COLO829 (cell line): ENCODE data around the gene IRAK2.

ENCODE experiments used
- DNase-seq: peaks from one replicate; pipeline ENCODE4 v3.0.0; 2012; ENCODE audit warnings: low spot score

IRAK2 gene

GRCh38 chr3:10189557-10190354, 25.0 kb downstream of the IRAK2 start:
- peak; percentile 35 for DNase-seq

GRCh38 chr3:10192953-10193691, 28.4 kb downstream of the IRAK2 start:
- DNase-seq: no peak

GRCh38 chr3:10193692-10194327, 29.1 kb downstream of the IRAK2 start:
- no peak for DNase-seq

GRCh38 chr3:10194328-10195071, 29.8 kb downstream of the IRAK2 start:
- no peak for DNase-seq

- no peak for DNase-seq
Measured at GRCh38 chr3:10195366-10196089, 30.8 kb downstream of the IRAK2 start.

GRCh38 chr3:10196389-10197052, 31.8 kb downstream of the IRAK2 start:
- DNase-seq: no peak

- DNase-seq: no peak
Measured at GRCh38 chr3:10198226-10198625, 33.5 kb downstream of the IRAK2 start.

GRCh38 chr3:10198761-10199649, 34.3 kb downstream of the IRAK2 start:
- DNase-seq: no peak

- DNase-seq: no peak
Measured at GRCh38 chr3:10204921-10205320, 40.2 kb downstream of the IRAK2 start.

GRCh38 chr3:10205451-10206165, 40.9 kb downstream of the IRAK2 start:
- DNase-seq: peak; percentile 51

GRCh38 chr3:10206166-10206511, 41.4 kb downstream of the IRAK2 start:
- DNase-seq: no peak

- DNase-seq: no peak
Measured at GRCh38 chr3:10213156-10213792, 48.6 kb downstream of the IRAK2 start.

GRCh38 chr3:10215578-10216368, 51.1 kb downstream of the IRAK2 start:
- DNase-seq: no peak

GRCh38 chr3:10217359-10217758, 52.6 kb downstream of the IRAK2 start:
- DNase-seq: no peak

GRCh38 chr3:10219737-10220136, 55.0 kb downstream of the IRAK2 start:
- no peak for DNase-seq

- DNase-seq: no peak
Measured at GRCh38 chr3:10223676-10224639, 59.2 kb downstream of the IRAK2 start.
